Measurements from ENCODE around the gene WWC2.

DNA sequence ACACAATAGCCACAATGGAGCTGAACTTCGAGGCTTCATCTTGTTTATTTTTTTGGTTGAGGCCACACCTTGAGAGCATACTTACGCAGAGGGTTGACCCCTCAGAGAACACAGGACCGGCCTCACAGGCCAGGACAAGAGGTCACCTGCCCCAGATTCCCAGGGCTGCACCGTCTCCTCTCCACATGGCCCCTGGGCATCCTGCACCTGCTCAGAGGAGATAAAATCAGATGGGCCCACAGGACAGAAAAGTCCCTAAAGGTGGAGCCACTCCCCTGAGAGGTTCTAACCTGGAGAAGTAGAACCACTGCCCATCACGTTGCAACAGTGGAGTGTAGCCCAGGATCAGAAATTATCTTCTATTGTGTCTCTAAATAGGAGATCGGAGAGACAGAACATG lies 224.2 kb downstream of the WWC2 start:
- TF ChIP-seq, protein P1, sequence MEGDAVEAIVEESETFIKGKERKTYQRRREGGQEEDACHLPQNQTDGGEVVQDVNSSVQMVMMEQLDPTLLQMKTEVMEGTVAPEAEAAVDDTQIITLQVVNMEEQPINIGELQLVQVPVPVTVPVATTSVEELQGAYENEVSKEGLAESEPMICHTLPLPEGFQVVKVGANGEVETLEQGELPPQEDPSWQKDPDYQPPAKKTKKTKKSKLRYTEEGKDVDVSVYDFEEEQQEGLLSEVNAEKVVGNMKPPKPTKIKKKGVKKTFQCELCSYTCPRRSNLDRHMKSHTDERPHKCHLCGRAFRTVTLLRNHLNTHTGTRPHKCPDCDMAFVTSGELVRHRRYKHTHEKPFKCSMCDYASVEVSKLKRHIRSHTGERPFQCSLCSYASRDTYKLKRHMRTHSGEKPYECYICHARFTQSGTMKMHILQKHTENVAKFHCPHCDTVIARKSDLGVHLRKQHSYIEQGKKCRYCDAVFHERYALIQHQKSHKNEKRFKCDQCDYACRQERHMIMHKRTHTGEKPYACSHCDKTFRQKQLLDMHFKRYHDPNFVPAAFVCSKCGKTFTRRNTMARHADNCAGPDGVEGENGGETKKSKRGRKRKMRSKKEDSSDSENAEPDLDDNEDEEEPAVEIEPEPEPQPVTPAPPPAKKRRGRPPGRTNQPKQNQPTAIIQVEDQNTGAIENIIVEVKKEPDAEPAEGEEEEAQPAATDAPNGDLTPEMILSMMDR (IDR thresholded peaks at IDR 0.05 in 4 of 5, conservative IDR thresholded peaks at IDR 0.05 in 1 of 5), result no peak
- TF ChIP-seq POLR2A (IDR thresholded peaks at IDR 0.05), result no peak

Measured in gastrocnemius medialis (tissue), 4 donors.